Posterior cingulate gyrus (tissue), 11 donors: Measurements from ENCODE around the gene SDHAF2.

Experiments used
- DNase-seq, 10 donors: peaks; one replicate each; pipeline versions ENCODE4 v3.0.0 to v3.0.0-alpha.2; 2020 to 2021; ENCODE audit warnings: mixed read lengths in 3 of 10
- intact Hi-C: fragments of 100-400 bp; cut with DNase I; formaldehyde crosslinking; loops from one replicate; pipeline ENCODE4 v1.15.1; 2023

The SDHAF2 gene

GRCh38 chr11:61491736-61492395, 61.9 kb downstream of the SDHAF2 start:
- intact Hi-C loops: no loop called here
- DNase-seq: peak in 4 of 10 donors; percentile 37 to 89 (median 69)

- no peak for DNase-seq
- intact Hi-C loops: no loop called here
Observed at GRCh38 chr11:61494381-61494961, 64.5 kb downstream of the SDHAF2 start.

- intact Hi-C loops: no loop called here
- peak in 7 of 10 donors; percentile 44 to 92 (median 71) for DNase-seq
Observed at GRCh38 chr11:61495801-61496601, 66.1 kb downstream of the SDHAF2 start.
